ENCODE data around the gene RAB11FIP3.
"Not testable (repeated sequence)": the region's sequence is repeated elsewhere in the genome, so short reads cannot be mapped to it uniquely, and the experiment has no call there.

Gene RAB11FIP3

DNA sequence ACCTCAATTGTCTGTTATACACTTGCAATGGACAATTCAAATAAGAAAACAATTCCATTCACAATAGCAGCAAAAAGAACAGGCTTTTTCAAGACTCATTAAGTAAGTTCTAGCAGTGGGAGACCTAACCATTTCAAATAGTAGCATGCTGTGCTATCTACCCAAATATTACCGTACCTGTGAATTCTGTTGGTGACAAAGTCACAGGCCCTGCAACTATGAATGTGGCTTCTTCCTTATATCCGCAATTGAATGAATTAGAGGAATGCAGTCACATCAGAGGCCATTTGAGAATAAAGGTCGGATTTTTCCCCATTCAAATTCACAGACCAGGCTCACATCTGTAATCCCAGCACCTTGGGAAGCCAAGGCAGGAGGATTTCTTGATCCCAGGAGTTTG, 29.2 kb upstream of the RAB11FIP3 start:
- no peak for DNase-seq

DNA sequence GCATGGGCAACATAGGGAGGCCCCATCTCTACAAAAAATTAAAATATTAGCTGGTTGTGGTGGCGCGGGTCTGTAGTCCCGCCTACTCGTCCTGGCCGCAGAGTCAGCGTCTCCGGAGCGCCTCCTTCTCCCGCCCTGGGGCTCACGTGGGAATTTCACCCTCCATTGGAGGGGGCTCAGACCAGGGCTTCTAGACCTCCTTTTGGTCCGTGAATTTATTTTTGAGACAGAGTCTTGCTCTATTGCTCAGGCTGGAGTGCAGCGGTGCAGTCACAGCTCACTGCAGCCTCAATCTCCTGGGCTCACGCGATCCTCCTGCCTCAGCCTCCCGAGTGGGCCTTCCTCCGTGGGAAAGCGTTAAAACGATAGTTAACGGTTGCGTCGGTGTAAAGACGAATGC, 28.8 kb upstream of the RAB11FIP3 start:
- DNase-seq = peak; percentile 52 to 64

GRCh38 chr16:397135-397661, 28.3 kb upstream of the RAB11FIP3 start, which contains the start of gene NME4:
Gene NME4, plus strand, starts transcription at chr16:397199. Its CDS starts 24 bp downstream, at chr16:397223.
- DNase-seq = peak in 1 of 2 experiments; percentile 75

- DNase-seq = peak in 1 of 2 experiments; percentile 59
Observed at GRCh38 chr16:397736-398332, 27.6 kb upstream of the RAB11FIP3 start.

- DNase-seq = no peak
Observed at GRCh38 chr16:398561-399339, 26.7 kb upstream of the RAB11FIP3 start.

DNA sequence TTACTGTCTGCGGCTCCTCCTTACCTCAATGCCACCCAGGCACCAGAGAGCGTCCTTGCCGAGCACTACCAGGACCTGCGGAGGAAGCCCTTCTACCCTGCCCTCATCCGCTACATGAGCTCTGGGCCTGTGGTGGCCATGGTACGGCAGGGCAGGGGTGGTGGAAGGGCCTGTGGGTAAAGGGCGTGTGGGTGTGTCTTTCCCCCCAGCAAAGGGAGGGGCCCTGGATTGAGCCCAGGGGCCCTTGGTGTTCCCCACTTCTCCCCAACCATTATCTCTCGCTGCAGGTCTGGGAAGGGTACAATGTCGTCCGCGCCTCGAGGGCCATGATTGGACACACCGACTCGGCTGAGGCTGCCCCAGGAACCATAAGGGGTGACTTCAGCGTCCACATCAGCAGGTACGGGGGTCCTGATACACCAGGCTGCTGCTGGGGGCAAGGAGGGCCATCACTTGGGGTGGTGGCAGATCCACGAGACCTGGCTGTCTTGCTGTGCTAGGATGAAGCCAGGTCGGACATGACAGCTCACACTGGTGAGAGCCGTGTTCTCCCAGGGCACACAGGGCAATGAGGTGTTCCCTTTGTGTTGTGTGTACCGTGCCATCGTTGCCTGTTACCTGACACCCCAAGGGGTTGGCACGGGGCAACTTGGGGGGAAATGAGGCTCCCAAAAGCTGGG, 26.0 kb upstream of the RAB11FIP3 start:
- DNase-seq = no peak

DNA sequence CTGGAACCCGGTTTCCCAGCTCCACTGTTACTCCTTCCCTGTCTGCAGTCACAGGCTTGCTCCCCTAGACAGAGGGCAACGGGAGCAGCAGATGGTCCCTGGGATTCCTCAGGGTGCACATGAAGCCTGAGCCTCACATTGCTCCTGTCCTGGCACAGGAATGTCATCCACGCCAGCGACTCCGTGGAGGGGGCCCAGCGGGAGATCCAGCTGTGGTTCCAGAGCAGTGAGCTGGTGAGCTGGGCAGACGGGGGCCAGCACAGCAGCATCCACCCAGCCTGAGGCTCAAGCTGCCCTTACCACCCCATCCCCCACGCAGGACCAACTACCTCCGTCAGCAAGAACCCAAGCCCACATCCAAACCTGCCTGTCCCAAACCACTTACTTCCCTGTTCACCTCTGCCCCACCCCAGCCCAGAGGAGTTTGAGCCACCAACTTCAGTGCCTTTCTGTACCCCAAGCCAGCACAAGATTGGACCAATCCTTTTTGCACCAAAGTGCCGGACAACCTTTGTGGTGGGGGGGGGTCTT, 25.3 kb upstream of the RAB11FIP3 start:
- DNase-seq = no peak

DNA sequence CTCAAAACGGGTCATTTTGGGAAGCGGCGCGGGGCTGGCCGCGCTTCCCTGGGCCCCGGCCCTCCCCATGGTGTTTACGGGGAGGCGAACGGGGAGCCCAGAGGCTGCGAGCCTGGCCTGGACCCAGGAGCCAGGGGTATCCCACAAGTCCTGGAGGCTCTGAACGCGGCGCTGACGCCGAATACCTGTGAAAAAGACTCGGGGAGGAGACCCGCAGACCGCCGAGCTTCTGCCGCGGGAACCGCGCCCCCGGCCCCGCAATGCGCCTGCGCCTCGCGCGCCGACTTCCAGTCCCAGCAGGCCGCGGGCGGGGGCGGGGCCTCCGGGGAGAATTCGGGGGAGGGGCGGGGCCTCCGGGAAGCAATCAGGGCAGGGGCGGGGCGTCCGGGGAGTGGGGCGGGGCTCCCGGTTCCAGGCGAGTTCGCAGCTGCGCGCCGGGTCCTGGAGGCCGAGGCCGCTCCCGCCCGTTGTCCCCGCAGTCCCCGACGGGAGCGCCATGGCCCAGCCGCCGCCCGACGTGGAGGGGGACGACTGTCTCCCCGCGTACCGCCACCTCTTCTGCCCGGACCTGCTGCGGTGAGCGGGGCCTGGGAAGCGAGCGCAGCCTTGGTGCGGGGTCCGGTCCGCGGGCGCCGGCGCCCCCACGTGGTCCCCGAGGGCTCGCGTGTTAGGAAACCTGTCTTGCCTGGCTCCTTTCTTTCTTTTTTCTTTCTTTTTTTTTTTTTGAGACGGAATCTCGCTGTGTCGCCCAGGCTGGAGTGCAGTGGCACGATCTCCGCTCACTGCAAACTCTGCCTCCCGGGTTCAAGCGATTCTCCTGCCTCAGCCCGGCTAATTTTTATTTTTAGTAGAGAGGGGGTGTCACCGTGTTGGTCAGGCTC, 23.7 kb upstream of the RAB11FIP3 start, which contains the start of gene DECR2:
DECR2 (plus strand) TSS at position 418 of the 881 bp plus-strand sequence; CDS start at position 497, 79 bp downstream.
- peak; percentile 67 to 92 for DNase-seq

DNA sequence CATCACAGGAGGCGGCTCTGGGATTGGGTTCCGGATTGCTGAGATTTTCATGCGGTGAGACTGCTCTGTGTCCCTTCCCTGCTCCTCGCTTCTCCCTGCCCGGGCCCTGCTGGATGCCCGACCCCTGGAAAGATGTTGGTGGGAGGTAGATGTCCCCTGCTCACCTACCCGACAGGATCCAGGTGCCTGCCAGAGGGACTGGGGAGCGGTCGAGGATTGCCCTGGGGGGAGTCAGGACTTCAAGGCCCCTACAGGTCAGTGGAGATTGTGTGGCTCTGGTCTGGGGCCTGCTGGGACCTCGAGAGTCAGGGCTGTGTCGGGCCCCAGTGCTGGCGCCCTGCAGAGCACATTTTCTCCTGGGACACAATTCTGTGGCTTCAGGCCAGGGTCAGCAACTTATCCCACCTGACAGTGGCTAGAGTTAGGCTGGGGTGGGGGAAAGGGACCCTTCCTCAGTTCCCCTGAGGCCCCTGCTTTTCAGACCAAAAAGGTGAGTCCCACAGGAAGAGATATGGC, 20.4 kb upstream of the RAB11FIP3 start:
- DNase-seq = no peak

DNA sequence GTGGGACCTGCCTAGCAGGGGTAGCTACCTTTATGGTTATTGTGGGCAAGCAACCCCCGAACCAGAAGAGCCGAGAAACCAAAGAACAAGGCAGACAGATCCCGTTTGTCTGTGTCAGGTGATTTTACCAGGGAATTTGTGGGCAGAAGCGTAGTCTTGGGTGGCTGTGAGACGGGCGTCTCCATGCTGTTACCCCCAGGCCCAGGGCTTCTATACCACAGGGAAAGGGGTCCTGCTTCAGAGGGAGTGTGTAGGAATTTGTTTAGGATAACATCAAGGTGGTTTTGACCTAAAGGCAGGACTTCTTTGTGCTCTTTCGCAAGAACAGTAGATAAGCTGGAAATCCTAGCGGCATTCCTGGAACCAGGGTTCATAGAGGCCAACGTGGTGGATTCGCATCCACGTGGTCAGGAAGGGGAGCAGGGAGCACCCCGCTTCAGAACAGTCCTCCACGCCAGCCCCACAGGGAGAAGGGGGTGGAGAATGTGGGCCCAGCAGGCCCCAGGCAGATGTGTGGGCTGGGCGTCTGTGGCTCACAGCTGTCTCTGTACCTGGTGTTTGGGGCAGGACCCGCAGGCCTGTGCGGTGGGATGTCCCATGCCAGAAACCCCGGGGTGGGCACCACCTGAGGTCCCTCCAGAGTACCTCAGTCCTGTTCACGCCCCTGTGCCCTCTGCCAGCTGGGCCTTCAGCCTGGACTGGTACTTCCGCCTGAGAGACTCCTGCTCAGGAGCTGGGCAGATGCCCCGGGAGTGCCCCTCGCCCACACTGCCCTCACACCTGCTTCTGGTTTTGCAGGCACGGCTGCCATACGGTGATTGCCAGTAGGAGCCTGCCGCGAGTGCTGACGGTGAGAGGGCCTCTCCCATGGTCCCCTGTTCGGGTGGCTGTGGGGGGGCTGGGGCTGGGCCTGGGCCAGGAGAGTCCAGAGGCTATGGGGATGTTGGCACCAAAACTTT, 19.6 kb upstream of the RAB11FIP3 start:
- no peak for DNase-seq

GRCh38 chr16:407253-407652, 18.2 kb upstream of the RAB11FIP3 start:
- no peak for DNase-seq

- DNase-seq = no peak
Observed at GRCh38 chr16:410516-411178, 14.8 kb upstream of the RAB11FIP3 start.

DNA sequence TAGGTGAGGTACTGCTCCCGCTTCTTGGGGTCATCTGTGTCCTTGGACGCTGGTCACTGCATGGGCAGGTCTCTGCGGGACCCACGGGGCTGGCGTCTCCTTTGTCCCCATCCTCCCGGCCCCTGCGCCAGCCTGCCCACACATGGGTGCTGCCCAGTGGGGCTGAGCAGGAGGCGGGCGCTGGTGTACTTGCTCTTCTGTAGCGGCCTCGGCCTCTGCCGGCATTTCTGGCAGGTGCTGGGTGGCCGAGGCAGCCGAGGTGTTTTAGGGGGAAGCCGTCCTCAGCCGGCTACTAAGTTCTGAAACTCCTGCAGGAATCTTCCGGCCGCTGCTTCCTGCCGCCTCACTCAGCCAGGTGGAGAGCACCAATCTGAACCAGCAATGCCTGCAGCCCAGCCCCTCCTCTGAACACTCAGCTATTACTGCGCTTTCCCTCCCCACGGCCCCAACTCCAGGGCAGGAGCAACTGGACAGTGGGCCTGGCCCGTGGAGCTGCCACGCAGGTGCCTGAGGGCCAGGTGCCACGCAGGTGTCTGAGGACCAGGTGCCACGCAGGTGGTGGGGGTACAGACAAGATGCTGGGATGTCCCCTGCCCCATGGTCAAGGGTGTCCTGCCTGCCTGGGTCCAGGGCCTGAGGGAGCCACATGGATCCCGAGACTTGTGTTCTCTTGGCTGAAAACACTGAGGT, 13.7 kb upstream of the RAB11FIP3 start:
- DNase-seq = no peak

DNA sequence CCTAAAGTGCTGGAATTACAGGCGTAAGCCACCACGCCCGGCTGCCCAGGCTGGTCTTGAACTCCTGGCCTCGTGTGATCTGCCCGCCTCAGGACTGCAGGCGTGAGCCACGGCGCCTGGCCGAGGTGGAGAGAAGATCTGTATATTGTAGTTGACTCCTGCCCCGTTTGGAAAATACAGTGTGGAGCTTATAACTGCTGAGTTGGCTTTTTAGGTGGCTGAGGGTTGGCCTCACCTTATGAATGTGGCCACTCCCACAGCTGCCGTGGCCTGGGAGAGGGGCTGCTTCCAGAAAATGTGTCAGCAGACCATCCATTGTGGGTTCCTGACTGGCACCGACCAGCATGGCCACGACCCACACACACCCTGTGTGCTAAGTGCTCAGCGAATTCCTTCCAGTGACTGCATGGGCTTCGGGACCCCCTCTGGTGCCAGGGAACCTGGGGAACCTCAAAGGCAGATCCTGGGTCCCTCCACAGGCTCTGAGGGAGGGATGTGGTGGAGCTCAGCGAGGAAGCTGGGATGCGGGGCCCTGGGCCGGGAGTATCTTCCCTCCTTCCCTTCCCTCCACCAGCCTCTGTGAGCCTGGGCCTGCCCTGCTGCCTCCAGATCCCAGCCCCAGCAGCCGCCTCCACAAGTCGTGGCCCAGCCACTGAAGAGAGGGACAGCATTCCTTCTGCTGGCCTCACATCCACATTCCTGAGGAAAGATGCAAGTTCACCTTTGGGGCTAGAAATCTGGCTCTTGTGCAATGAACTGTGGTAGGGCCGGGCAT, 10.9 kb upstream of the RAB11FIP3 start:
- no peak for DNase-seq

GRCh38 chr16:415170-415498, 10.3 kb upstream of the RAB11FIP3 start:
- DNase-seq = not testable (repeated sequence)

DNA sequence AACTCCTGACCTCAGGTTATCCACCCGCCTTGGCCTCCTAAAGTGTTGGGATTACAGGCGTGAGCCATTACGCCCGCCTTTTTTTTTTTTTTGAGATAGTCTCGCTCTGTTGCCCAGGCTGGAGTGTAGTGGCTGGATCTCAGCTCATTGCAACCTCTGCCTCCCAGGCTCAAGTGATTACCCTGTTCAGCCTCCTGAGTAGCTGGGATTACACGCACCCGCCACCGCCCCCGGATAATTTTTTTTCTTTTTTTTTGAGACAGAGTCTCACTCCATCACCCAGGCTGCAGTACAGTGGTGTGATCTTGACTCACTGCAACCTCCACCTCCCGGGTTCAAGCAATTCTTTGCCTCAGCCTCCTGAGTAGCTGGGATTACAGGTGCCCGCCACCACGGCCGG, 3.3 kb upstream of the RAB11FIP3 start:
- not testable (repeated sequence) for DNase-seq

DNA sequence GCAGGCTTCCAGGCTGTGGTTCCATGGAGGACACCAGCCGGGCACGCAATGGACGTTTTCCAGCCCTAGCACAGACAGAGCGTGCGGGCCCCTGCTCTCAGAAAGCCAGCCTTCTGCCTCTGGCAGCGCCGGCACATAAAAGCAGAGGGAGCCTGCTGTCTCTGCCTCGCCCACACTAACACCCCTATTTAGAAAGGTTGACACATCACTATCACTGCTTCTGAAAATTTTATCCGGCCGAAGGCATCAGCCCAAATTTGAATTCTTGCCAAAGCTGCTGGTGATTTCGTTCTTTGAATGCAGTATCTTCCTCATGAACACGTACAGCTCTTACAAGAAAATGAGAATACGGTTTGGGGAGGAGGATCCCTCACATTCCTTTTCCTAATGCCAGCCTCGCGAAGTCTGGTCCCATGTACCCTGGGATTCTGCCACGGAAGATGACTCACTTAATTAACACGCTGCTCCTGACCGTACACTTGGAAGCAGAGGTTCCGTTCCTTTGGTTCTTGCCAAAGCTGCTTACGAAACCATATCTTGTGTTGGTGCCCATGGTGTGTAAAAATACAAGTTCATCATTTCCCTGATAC, 1.3 kb upstream of the RAB11FIP3 start:
- peak; percentile 43 to 76 for DNase-seq

DNA sequence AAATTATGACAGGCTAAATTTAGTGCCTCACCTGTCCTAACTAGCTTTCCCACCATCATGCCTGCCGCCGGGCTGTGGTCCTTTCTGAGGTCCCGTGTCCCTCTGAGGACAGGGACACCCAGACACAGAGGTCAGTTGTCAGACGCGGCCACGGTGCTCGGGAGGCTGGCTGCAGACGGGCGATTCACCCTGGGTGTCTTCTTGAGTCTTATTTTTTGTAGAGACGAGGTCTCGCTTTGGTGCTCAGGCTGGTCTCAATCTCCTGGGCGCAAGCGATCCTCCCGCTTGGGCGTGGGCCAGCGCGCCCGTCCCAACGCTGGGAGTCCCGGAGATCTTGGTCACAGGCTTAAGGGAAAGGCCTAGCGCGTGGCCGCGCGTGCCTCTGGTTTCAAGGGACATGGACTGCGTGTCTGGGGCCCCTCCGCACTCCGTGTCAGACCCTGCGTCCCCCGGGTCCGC, 797 bp upstream of the RAB11FIP3 start:
- DNase-seq = peak in 1 of 2 experiments; percentile 54

Measured in NCI-H446 (cell line).